RWPE2 (cell line): ENCODE data around the gene SLC8B1.

Experiments used
- ATAC-seq: fragments of 200-7000 bp; cut with Tn5 transposase; 3 replicates; pipeline ENCODE4 v1.9.1; 2021; ENCODE audit warnings: low read depth
- DNase-seq: peaks from one replicate; pipeline ENCODE4 v3.0.0-alpha.2; 2020; ENCODE audit warnings: low spot score
- H3K27ac ChIP-seq: fragments of 450-650 bp; 2 replicates; pipeline ENCODE4 v1.5.1; 2017; ENCODE audit warnings: mild to moderate bottlenecking; ENCODE audit not compliant: poor library complexity, severe bottlenecking
- H3K27me3 ChIP-seq: fragments of 250-450 bp; sonication (Bioruptor Pico); 2 replicates; pipeline ENCODE4 v1.5.1; 2021; ENCODE audit warnings: mild to moderate bottlenecking, moderate library complexity; ENCODE audit not compliant: insufficient read depth, poor library complexity, severe bottlenecking
- H3K36me3 ChIP-seq: fragments of 250-450 bp; sonication (Bioruptor Pico); 2 replicates; pipeline ENCODE4 v1.5.1; 2020; ENCODE audit warnings: low read depth, mild to moderate bottlenecking, moderate library complexity
- H3K4me1 ChIP-seq: fragments of 250-450 bp; sonication (Bioruptor Pico); 2 replicates; pipeline ENCODE4 v1.5.1; 2021; ENCODE audit warnings: mild to moderate bottlenecking, moderate library complexity; ENCODE audit not compliant: insufficient read depth, poor library complexity, severe bottlenecking
- H3K4me3 ChIP-seq: fragments of 250-450 bp; sonication (Bioruptor Pico); 2 replicates; pipeline ENCODE4 v1.5.1; 2021; ENCODE audit warnings: mild to moderate bottlenecking, moderate library complexity; ENCODE audit not compliant: severe bottlenecking
- H3K9me3 ChIP-seq: fragments of 250-450 bp; sonication (Bioruptor Pico); 2 replicates; pipeline ENCODE4 v1.5.1; 2021; ENCODE audit warnings: mild to moderate bottlenecking, moderate library complexity; ENCODE audit not compliant: severe bottlenecking
- TF ChIP-seq, protein P1 (sequence below): fragments of 450-650 bp; IDR thresholded peaks from one replicate; pipeline ENCODE4 v1.5.1; 2017; ENCODE audit warnings: mild to moderate bottlenecking, moderate library complexity; ENCODE audit not compliant: poor library complexity, severe bottlenecking

The SLC8B1 gene

DNA sequence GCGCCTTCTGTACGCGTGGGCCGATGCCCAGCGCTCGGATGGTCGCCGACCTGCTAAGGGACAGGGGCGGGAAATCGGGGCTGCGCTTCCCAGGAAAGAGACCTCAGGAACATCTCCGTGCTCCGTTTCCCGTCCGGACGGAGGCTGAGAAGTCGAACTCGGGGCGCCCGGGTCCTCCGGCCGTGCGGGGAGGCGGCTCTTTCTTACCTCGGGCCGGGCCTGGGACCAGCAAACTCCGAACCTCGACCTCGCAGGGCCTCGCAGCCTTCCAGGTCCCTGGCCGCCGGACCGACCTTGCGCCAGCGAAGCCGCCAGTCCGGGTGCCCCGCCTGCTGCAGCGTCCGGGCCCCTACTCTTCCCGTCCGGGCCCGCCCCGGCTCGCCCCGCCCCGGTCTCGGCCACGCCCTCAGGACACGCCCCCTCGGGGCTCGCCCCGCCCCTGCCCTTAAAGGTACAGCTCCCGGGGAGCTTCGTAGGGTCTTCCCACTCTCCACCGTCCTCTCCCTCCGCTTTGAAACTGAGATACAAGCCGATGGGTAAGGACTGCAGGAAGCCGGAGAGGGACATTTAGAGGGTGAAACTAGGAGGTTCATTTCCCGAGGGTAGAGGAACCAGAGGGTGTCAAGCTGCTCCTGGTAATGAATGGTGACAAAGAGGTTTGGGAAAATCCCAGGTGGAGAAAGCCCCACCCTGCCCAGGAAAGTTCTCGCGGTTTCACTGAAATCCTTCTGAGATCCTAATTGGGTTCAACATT lies at the start of gene SLC8B1:
TSS of gene SLC8B1 (minus strand) at position 324 of the 754 bp plus-strand sequence. CDS start 2,231 bp downstream, outside the sequence.
- peak; percentile 93 for ATAC-seq
- peaks cover 18% of the 10 kb centered on the region for H3K36me3 ChIP-seq
- H3K27ac ChIP-seq = peak within 1 kb of the TSS; percentile 39
- peak within 1 kb of the TSS; percentile 85 for H3K4me3 ChIP-seq
- H3K4me1 ChIP-seq = peaks cover 6% of the 10 kb centered on the region
- DNase-seq = peak; percentile 82
- H3K27me3 ChIP-seq = no peaks in the 10 kb centered on the region
- no peaks in the 10 kb centered on the region for H3K9me3 ChIP-seq
- TF ChIP-seq, protein P1, sequence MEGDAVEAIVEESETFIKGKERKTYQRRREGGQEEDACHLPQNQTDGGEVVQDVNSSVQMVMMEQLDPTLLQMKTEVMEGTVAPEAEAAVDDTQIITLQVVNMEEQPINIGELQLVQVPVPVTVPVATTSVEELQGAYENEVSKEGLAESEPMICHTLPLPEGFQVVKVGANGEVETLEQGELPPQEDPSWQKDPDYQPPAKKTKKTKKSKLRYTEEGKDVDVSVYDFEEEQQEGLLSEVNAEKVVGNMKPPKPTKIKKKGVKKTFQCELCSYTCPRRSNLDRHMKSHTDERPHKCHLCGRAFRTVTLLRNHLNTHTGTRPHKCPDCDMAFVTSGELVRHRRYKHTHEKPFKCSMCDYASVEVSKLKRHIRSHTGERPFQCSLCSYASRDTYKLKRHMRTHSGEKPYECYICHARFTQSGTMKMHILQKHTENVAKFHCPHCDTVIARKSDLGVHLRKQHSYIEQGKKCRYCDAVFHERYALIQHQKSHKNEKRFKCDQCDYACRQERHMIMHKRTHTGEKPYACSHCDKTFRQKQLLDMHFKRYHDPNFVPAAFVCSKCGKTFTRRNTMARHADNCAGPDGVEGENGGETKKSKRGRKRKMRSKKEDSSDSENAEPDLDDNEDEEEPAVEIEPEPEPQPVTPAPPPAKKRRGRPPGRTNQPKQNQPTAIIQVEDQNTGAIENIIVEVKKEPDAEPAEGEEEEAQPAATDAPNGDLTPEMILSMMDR = no peak

DNA sequence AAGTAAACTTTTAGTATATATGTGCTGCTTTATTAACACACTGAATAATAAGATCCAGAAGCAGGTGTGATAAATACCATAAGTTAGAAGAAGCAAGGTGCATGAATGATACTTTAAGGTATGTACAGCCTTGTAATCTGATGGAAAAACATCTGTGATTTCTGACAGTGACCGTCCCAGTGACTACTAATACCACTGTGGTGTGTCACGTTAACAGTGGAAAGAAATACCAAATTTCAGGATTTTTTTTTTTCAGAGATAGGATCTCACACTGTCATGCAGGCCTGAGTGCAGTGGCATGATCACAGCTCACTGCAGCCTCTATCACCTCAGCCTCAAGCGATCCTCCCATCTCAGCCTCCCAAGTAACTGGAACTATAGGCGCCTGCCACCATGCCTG lies 47.3 kb upstream of the SLC8B1 start:
- Histone ChIP-seq H3K27me3 (no peaks in the 10 kb centered on the region), H3K4me3 (no peak overlapping the region), H3K36me3 (no peaks in the 10 kb centered on the region; the same call in 1 of the 2 replicates), H3K27ac (no peak overlapping the region), H3K4me1 (no peaks in the 10 kb centered on the region), H3K9me3 (no peaks in the 10 kb centered on the region)
- TF ChIP-seq, protein P1 = no peak
- ATAC-seq (no peak), DNase-seq (no peak)

DNA sequence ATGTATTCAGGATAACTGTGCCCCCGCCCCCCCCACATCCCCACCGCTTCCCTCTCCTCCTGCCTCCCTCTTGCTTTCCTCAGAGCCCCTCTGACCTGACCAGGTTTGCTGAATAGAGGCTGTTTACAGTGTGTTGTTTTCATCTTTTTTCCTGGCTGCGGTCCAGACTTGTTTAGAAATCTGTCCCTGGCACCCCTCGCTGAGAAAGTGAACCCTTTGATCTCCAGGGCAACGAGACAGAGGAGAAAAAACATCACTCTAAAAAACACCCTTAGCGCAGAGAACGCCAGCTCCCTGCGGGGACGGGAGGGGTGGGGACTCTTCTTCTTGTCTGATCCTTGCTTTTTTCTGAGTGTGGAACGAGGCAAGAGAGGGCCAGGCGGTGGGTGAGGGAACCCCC lies 46.3 kb upstream of the SLC8B1 start:
- no peaks in the 10 kb centered on the region for H3K27me3 ChIP-seq
- TF ChIP-seq, protein P1 = no peak
- ATAC-seq (no peak), DNase-seq (no peak)
- no peak overlapping the region for H3K4me3 ChIP-seq
- no peaks in the 10 kb centered on the region for H3K9me3 ChIP-seq
- H3K36me3 ChIP-seq = no peaks in the 10 kb centered on the region; the same call in 1 of the 2 replicates
- H3K27ac ChIP-seq = no peak overlapping the region
- H3K4me1 ChIP-seq = no peaks in the 10 kb centered on the region

DNA sequence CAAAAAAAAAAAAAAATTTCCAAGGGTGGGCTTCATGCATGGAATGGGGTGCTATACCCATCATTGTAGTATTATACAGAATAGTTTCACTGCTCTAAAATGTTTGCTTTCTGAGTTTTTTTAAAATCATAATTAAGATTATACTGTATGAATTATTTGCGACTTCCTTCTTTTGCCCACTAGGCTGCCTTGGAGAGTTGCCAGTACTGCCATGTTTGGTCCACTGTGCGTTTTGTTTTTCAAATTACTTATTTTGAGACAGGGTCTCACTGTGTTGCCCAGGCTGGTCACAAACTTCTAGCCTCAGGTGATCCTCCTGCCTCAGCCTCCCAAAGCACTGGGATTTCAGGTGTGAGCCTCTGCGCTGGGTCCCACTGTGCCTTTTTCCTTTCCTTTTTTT lies 43.4 kb upstream of the SLC8B1 start:
- H3K4me1 ChIP-seq = no peaks in the 10 kb centered on the region
- TF ChIP-seq, protein P1 = no peak
- no peak overlapping the region for H3K4me3 ChIP-seq
- no peak for DNase-seq
- ATAC-seq = no peak
- no peaks in the 10 kb centered on the region; the same call in 1 of the 2 replicates for H3K36me3 ChIP-seq
- no peaks in the 10 kb centered on the region for H3K9me3 ChIP-seq
- H3K27ac ChIP-seq = no peak overlapping the region
- H3K27me3 ChIP-seq = no peaks in the 10 kb centered on the region

DNA sequence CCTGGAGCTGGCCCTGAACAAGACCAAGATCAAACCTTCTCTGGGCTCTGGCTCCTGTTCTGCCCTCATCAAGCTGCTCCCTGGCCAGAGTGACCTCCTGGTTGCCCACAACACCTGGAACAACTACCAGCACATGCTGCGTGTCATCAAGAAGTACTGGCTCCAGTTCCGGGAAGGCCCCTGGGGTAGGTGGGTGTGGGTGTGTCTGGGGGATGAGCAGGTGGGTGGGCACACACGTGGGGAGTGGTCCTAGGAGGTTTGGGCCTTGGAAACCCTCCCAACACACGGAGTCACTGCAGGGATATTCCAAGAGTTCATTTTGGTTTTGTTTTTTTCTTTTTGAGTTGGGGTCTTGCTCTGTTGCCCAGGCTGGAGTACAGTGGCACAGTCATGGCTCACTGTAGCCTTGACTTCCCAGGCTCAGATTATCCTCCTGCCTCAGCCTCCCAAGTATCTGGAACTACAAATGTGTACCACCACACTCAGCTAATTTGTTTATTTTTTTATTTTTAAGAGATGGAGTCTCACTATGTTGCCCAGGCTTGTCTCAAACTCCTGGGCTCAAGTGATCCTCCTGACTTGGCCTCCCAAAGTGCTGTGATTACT lies 40.0 kb upstream of the SLC8B1 start:
- TF ChIP-seq, protein P1 = no peak
- no peaks in the 10 kb centered on the region for H3K9me3 ChIP-seq
- DNase-seq (no peak), ATAC-seq (no peak)
- no peaks in the 10 kb centered on the region; the same call in 1 of the 2 replicates for H3K36me3 ChIP-seq
- no peaks in the 10 kb centered on the region for H3K4me1 ChIP-seq
- no peaks in the 10 kb centered on the region for H3K27me3 ChIP-seq
- H3K27ac ChIP-seq = no peak overlapping the region
- no peak overlapping the region for H3K4me3 ChIP-seq
